Epidermal melanocyte (primary cell): ENCODE data around the gene ZNF217.
"Not testable (repeated sequence)": the region's sequence is repeated elsewhere in the genome, so short reads cannot be mapped to it uniquely, and the experiment has no call there.

ENCODE experiments used
- DNase-seq: peaks from one replicate; pipeline ENCODE4 v3.0.0; 2011; ENCODE audit warnings: low spot score; ENCODE audit not compliant: insufficient read length

Gene ZNF217

DNA sequence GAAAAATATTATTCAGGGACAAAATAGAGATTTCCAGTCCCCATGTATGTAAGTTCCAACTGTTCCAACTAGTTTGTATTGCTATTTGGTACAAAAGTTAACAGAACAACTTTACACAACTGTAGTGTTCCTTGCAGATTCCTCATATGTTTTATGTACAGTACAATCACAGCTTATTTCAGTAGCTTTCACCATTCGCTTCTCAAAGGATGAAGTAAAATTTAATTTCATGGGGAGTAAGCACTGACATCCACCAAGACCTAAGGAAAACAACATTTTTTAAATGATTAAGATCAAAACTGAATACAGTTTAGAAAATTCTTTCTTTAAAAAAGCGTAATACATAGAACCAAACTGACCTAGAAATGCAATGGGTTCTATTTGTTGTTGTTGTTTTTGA lies 24.6 kb downstream of the ZNF217 start:
- no peak for DNase-seq

DNA sequence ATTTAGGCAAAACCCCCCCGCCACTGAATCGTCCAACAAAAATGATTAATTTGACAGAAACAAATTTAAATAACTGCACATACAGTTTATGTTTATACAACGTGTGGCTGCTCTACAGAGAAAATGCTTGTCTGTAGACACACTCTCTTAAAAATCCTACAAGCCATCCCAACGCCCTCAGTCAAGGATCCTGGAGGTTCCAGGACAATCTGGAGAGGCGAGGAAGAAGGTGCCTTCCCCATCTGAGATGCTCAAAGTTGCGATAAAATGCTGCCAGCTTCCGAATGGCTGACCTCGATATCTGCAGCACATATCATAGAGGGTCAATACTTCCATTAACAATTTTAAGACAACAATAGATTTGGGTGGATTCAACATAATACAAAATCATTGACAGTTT lies 25.3 kb downstream of the ZNF217 start:
- DNase-seq: no peak

DNA sequence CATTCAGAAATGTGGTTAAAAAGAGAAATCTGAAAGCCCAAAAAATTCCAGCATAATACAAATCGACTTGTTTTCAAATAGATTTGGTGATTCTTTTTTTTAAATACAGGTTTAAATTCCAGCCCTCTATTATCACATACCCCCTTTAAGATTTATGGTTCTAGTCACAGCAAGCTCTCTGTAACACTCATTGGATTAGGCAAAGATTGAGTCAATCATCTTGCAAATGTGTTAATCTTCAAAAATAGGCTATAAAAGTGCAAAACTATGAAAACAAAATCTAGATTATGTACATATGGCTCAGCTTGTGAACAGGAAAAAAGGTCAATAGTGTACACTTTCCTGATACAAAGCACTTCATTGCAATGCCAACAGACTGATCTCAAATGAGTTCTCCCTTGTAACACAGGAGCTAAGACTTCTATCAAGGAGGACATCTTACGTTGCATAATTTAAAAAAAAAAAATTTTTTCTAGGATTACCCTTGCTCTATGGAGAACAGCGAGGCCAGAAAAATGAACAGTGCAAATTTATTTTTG lies 26.2 kb downstream of the ZNF217 start:
- no peak for DNase-seq

DNA sequence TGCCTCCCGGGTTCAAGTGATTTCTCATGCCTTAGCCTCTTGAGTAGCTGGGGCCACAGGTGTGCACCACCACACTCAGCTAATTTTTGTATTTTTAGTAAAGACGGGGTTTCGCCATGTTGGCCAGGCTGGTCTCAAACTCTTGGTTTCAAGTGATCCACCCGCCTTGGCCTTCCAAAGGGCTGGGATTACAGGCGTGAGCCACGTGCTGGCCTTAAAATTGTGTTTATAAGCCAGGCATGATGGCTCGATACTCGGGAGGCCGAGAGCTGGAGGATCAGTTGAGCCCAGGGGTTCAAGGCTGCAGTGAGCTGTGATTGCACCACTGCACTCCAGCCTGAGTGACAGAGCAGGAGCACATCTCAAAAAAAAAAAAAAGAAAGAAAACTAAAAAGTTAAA lies 27.0 kb downstream of the ZNF217 start:
- not testable (repeated sequence) for DNase-seq

DNA sequence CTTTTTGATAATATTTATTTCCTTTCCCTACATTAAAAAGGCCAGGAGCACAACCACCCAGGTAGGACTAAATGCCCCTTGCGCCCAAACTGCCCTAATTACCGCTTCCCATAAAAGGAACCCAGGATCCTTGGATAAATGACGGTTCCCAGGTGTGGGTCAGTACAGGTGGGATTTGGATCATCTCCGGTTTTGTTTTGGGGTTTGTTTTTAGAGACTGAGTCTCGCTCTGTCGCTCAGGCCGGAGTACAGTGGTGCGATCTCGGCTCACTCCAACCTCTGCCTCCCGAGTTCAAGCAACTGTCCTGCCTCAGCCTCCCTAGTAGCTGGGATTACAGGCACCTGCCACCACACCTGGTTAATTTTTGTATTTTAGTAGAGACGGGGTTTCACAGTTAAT lies 28.4 kb downstream of the ZNF217 start:
- no peak for DNase-seq

DNA sequence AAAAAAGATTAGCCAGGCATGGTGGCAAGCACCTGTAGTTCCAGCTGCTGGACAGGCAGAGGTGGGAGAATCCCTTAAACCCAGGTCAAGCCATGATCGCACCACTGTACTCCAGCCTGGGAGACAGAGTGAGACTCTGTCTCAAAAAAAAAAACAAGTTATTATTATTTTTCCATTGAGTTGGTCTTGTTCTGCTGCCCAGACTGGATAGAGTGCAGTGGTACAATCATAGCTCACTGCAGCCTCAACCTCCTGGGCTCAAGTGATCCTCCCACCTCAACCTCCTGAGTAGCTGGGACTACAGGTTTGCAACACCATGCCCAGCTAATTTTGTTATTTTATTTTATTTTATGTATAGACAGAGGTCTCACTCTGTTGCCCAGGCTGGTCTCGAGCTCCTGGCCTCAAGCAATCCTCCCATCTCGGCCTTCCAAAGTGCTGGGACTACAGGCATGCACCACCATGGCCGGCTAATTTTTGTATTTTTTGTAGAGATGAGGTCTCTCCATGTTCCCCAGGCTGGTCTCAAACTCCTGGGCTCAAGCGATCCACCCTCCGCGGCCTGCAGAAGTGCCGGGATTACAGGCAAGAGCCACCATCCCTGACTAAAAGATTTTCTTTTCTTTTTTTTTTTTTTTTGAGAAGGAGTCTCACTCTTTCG lies 31.4 kb downstream of the ZNF217 start:
- not testable (repeated sequence) for DNase-seq

DNA sequence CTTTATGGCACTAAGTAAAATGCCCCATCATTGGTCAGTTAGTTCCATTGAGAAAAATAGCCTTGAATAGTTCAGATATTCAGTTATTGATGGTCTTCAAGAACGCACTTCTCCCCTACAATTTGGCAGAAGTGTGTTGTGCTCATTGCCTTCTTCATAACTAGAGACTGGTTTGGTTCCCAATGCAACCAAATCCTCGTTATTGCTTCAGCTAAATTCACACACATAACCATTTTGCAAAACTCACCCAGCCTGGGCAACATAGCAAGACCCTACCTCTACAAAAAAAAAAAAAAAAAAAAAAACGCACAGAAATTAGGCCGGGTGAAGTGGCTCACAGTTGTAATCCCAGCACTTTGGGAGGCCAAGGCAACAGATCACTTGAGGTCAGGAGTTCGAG lies 32.1 kb downstream of the ZNF217 start:
- DNase-seq: no peak

DNA sequence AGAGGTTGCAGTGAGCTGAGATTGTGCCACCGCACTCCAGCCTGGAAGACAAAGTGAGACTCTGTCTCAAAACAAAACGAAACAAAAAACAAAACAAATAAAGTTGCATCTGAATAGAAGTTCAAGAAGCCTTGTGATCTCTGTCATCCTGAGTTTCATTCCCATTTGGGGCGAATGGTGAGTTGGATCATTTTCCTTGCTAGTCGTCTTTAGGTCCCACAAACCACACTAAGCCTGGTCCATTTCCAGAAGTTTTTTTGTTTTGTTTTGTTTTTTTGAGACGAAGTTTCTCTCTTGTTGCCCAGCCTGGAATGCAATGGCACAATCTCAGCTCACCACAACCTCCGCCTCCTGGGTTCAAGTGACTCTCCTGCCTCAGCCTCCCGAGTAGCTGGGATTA lies 33.8 kb downstream of the ZNF217 start:
- no peak for DNase-seq

DNA sequence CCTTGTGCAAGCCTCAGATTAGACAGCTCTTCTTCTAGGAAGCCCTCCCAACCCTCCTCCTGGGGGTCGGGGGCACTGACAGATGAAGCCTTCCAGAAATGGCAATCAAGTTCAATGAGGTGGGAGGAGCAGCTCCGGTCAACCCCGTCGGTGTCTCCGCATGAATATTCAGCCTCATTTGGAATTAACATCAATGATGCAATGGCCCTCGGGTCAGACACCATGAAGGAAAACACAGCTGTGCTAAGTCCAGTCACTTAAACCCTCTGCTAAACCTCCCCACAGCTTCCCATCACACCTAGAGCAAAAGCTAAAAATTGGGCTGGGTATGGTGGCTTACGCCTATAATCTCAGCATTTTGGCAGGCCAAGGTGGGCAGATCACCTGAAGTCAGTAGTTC lies 36.5 kb downstream of the ZNF217 start:
- DNase-seq: no peak

DNA sequence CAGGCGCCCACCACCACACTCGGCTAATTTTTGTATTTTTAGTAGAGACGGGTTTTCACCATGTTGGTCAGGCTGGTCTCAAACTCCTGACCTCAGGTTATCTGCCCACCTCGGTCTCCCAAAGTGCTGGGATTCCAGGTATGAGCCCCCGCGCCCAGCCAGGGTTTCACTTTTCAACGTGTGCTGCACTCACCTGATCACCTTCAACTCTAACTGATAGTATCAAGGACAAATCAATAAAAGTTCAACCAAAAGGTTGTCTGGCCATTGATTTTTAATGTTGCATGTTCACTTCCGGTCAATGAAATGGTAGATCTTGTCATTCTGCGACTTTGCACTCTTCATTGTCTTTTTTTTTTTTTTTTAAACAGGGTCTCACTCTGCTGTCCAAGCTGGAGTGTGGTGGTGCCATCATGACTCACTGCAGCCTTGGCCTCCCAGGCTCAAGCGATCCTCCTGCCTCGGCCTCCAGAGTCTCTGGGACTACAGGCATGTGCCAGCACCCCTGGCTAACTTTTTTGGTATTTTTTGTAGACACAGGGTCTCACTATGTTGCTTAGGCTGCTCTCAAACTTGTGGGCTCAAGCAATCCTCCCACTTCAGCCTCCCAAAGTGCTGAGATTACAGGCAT lies 37.3 kb downstream of the ZNF217 start:
- DNase-seq: no peak

DNA sequence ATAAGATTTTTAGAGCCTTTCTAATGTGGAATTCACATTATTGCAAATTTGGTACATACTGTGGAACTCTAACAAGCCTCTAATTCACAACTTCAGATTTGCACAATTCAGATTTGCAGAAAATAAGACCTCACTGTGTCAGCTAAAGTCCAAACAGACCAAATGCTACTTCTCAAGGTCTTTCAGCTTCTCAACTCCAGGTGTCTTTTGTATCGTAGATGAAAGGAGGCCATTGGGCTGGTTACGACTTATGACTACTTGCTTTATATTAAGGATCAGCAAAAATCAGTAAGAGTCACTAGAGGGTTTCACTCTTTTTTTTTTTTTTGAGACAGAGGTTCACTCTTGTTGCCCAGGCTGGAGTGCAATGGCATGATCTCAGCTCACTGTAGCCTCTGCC lies 37.8 kb downstream of the ZNF217 start:
- no peak for DNase-seq

DNA sequence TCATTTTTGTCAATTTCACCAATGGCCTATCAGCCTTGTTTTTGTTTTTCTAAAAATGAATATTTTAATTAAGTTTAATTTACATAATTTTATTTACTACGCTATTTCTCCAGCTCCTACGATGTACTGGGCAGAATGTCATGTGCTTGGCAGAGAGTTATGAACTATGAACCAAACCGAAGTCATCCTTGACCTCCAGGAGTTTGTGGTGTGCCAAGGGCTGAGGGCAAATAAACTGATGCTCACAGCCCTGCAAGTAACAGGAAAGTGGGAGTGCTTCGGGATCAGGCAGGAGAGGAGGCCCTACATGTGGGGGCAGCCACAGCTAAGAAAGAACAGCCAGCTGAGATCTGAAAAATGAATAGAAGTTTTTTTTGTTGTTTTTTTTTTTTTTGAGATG lies 38.6 kb downstream of the ZNF217 start:
- DNase-seq: no peak

DNA sequence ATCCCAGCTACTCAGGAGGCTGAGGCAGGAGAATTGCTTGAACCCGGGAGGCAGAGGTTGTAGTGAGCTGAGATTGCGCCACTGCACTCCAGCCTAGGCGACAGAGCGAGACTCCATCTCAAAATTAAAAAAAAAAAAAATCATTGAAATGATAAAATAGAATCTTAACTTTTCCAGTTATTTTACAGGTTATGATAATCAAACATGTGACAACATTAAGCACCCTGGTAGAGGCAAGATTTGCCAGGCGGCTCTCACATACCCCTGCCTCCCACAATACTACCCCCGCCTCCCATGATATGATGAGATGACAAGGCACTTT lies 41.1 kb downstream of the ZNF217 start:
- DNase-seq: not testable (repeated sequence)

DNA sequence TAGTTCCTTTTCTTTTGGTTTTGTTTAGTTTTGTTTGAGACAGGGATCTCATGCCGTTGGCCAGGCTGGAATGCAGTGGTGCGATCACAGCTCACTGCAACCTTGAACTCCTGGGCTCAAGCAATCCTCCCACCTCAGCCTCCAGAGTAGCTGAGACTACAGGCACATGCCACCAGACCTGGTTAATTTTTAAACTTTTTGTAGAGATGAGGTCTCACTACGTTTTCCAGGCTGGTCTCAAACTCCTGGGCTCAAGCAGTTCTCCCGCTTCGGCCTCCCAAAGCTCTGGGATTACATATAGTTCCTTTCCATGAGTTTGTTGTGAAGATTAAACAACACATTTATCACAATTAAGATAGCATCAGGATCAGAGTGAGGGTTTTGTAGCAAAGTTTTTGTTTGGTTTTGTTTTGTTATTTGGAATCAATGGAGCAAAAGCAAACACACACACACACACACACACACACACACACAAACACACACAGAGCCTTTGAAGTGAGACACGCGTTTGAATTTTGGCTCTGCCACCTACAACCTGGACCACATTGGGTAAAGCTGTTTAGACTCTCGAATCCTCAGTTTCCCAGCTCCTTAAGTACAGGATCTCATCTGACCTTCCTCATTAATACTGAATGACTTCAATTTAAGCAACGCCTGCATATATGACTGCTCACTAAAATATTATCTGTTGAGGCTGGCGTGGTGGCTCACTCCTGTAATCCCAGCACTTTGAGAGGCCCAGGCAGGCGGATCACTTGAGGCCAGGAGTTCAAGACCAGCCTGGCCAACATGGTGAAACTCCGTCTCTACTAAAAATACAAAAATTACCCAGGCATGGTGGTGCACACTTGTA lies 41.7 kb downstream of the ZNF217 start:
- DNase-seq: not testable (repeated sequence)

DNA sequence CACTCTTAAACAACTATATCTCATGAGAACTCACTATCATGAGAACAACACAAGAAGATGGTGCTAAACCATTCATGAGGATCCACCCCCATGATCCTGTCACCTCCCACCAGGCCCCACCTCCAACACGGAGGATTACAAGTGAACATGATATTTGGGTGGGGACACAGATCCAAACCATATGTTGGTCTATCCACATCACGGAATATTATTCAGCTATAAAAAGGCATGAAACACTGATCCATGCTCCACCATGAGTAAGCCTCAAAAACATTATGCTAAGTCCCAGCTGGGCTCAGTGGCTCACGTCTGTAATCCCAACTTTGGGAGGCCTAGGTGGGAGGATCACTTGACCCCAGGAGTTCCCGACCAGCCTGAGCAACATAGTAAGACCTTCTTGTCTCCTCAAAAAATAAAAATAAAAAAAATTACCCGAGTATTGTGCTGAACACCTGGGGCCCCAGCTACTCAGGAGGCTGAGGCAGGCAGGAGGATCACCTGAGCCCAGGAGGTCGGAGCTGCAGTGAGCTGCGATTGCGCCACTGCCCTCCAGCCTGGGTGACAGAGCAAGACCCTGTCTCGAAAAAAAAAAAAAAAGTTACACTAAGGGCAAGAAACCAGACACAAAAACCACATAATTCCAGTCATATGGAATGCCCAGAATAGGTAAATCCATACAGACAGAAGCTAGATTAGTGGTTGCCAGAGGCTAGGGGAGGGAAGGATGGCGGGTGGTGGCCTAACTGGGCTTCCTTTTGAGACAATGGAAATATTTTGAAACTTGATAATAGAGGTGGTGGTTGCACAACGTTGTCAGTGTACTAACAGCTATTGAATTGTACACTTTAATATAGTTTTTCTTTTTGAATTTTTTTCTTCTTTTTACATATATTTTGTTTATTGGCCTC lies 43.1 kb downstream of the ZNF217 start:
- no peak for DNase-seq

DNA sequence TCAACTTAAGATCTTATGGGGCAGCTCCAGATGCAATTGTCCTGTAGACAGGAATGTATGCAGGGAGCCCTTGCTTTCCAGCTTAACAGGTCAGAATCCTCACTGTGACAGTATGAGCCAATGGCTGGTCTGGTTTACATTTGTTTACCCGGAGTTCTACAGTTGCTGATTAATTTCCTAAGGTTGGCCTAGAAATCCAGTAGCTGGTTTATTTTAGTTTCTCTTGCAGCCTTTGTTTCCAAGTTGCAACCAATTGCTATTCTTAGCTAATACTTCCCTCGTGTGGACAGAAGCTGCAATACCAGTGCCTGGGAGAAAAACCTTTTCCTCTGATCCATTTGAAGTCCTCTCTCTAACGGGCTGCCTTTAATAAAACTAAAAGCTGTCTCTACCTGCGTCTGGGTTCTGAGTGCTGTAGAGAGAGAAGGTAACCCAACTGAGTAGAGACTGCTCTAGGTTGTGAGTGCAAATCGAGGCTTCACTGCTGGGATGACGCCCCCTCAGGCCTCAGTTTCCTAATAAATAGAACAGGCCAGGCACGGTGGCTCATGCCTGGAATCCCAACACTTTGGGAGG lies 45.9 kb downstream of the ZNF217 start:
- peak; percentile 86 for DNase-seq

DNA sequence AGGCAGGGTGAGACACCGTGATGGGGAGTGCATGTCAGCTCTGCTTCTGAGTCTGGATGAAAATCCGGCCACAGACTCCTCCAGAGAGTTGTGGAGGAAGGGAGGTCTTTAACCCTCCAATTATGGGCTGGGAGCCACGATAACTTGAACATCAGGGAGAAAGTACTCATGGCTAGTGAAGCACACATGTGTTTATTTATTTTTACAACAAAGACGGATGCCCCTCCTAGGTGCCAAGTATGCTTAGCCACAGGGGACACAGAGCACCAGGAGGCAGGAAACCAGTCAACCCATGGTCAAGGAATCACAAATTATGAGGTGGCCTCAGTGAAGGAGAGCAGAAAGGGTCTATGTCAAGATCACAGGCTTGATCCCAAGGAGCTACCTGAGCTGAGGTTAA lies 54.1 kb downstream of the ZNF217 start:
- no peak for DNase-seq

DNA sequence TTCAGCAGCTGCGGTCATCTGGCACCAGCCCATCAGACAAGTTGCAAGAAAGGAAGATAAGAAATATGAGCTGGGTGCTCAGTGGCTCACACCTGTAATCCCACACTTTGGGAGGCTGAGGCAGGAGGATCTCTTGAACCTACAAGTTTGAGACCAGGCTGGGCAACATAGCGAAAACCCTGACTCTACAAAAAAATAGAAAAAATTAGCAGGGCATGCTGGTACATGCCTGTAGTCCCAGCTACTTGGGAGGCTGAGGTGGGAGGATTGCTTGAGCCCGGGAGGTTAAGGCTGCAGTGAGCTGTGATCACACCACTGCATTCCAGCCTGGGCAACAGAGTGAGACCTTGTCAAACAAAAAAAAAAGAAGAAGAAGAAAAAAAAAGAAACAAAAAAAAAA lies 57.3 kb downstream of the ZNF217 start:
- not testable (repeated sequence) for DNase-seq

DNA sequence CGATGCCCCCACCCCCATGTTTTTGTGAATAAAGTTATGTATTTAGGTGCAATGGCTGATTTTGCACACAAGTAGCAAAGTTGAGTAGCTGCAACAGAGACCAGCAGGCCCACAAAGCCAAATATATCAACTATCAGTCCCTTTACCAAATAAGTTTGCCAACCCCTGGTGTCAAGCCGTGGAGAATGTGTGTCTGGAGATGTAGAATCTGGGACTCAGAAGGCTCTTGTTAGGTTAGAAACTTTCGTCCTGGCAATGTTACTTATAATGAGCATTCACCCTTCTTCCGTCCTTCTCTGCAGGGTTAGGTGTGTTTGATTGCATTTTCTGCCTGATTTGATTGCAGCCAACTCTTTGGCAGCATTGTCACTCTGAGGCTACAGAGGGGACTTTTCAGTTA lies 57.8 kb downstream of the ZNF217 start:
- DNase-seq: no peak

DNA sequence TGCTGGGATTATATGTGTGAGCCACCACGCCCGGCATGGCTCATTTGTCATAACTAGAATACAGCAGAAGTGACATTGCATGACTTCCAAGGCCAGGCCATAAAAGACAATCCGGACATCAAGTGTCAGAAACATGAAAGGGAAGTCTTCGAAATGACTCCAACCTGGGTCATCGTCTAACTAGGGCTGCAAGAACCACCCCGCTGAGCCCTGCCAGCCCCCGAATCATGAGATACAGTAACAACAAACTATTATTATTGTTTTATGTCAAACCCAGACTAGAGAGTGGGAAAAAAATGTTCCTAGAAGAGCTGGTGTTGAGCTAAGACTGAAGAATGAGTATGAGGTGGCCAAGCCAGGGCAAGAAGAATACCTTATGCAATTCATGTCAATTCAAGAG lies 59.6 kb downstream of the ZNF217 start:
- DNase-seq: no peak

DNA sequence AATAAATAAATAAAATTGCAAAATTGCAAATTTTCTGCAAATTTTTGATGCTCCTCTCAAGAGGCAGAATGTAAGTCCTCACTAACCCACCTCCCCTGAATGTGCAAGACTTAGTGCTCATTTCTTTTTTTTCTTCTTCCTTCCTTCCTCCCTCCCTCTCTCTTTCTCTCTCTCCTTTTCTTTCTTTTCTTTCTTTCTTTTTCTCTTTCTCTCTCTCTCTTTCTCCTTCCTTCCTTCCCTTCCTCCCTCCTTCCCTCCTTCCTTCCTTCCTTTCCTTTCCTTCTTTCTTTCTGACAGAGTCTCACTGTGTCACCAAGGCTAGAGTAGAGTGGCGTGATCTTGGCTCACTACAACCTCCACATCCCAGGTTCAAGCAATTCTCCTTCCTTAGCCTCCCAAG lies 60.1 kb downstream of the ZNF217 start:
- no peak for DNase-seq
